ENCODE results near the gene BANP.

GRCh38 chr16:87958632-87959031, 7.4 kb downstream of the BANP start:
- no peak for TF ChIP-seq CTCF (IDR thresholded peaks at IDR 0.05)
- TF ChIP-seq EZH2phosphoT487 (IDR thresholded peaks at IDR 0.05): no peak
- no peak for TF ChIP-seq EZH2 (IDR thresholded peaks at IDR 0.05)

Data from neural progenitor cell (in vitro differentiated cells).